ENCODE results near the gene ITPKB. TPM values are rescaled to one million over a fixed set of nuclear protein-coding genes. Genes with fewer than 3 reads are reported as not detected.
"Not testable (repeated sequence)": the region's sequence is repeated elsewhere in the genome, so short reads cannot be mapped to it uniquely, and the experiment has no call there.

Gene ITPKB
- total and polyA plus RNA-seq, 4 donors: 16.8 to 31.3 (median 25.3) TPM

GRCh38 chr1:226624526-226624925 is 114.6 kb downstream of the ITPKB start:
- H3K4me1 ChIP-seq (ENCODE audit: control insufficient read depth, insufficient read depth, low read length): peaks cover 20% of the 10 kb centered on the region
- no peaks in the 10 kb centered on the region for H3K36me3 ChIP-seq (ENCODE audit: control insufficient read depth, insufficient read depth, low read length)
- peaks cover 3% of the 10 kb centered on the region for H3K9me3 ChIP-seq (ENCODE audit: control insufficient read depth, insufficient read depth, low read length)
- no peak overlapping the region for H3K27ac ChIP-seq (ENCODE audit: low read depth, low read length)
- no peaks in the 10 kb centered on the region for H3K27me3 ChIP-seq (ENCODE audit: control insufficient read depth, insufficient read depth, low read length)
- no peak for DNase-seq (ENCODE audit: low read depth in 4 of 6, low spot score in 6 of 6)
- H3K4me3 ChIP-seq (ENCODE audit: low read depth, low read length): no peak overlapping the region
- no CpG with 5 or more reads among the region's 5 CpGs for WGBS (ENCODE audit: insufficient coverage)

GRCh38 chr1:226622012-226622411 is 117.1 kb downstream of the ITPKB start:
- H3K27ac ChIP-seq (ENCODE audit: low read depth, low read length): no peak overlapping the region
- no peak overlapping the region for H3K4me3 ChIP-seq (ENCODE audit: low read depth, low read length)
- peaks cover 3% of the 10 kb centered on the region for H3K9me3 ChIP-seq (ENCODE audit: control insufficient read depth, insufficient read depth, low read length)
- H3K4me1 ChIP-seq (ENCODE audit: control insufficient read depth, insufficient read depth, low read length): peaks cover 6% of the 10 kb centered on the region
- DNase-seq (ENCODE audit: low read depth in 4 of 6, low spot score in 6 of 6): no peak
- H3K36me3 ChIP-seq (ENCODE audit: control insufficient read depth, insufficient read depth, low read length): no peaks in the 10 kb centered on the region
- H3K27me3 ChIP-seq (ENCODE audit: control insufficient read depth, insufficient read depth, low read length): no peaks in the 10 kb centered on the region

- H3K4me3 ChIP-seq (ENCODE audit: low read depth, low read length): no peak overlapping the region
- no peaks in the 10 kb centered on the region for H3K27me3 ChIP-seq (ENCODE audit: control insufficient read depth, insufficient read depth, low read length)
- no peak for DNase-seq (ENCODE audit: low read depth in 4 of 6, low spot score in 6 of 6)
- no peaks in the 10 kb centered on the region for H3K4me1 ChIP-seq (ENCODE audit: control insufficient read depth, insufficient read depth, low read length)
- no peaks in the 10 kb centered on the region for H3K36me3 ChIP-seq (ENCODE audit: control insufficient read depth, insufficient read depth, low read length)
- WGBS (ENCODE audit: insufficient coverage): 92% methylated on average over 5 of the region's 7 CpGs
- H3K9me3 ChIP-seq (ENCODE audit: control insufficient read depth, insufficient read depth, low read length): peaks cover 3% of the 10 kb centered on the region
- H3K27ac ChIP-seq (ENCODE audit: low read depth, low read length): no peak overlapping the region
These were observed 120.1 kb downstream of the ITPKB start for GRCh38 chr1:226619031-226619430.

GRCh38 chr1:226618380-226618779 is 120.7 kb downstream of the ITPKB start:
- no peak overlapping the region for H3K4me3 ChIP-seq (ENCODE audit: low read depth, low read length)
- 87% methylated on average over 5 of the region's 5 CpGs for WGBS (ENCODE audit: insufficient coverage)
- H3K36me3 ChIP-seq (ENCODE audit: control insufficient read depth, insufficient read depth, low read length): no peaks in the 10 kb centered on the region
- no peaks in the 10 kb centered on the region for H3K27me3 ChIP-seq (ENCODE audit: control insufficient read depth, insufficient read depth, low read length)
- no peak overlapping the region for H3K27ac ChIP-seq (ENCODE audit: low read depth, low read length)
- DNase-seq (ENCODE audit: low read depth in 4 of 6, low spot score in 6 of 6): no peak
- H3K4me1 ChIP-seq (ENCODE audit: control insufficient read depth, insufficient read depth, low read length): no peaks in the 10 kb centered on the region
- H3K9me3 ChIP-seq (ENCODE audit: control insufficient read depth, insufficient read depth, low read length): peaks cover 3% of the 10 kb centered on the region

GRCh38 chr1:226617719-226618118 is 121.4 kb downstream of the ITPKB start:
- not testable (repeated sequence) for H3K4me3 ChIP-seq (ENCODE audit: low read depth, low read length); H3K27ac ChIP-seq (ENCODE audit: low read depth, low read length); DNase-seq (ENCODE audit: low read depth in 4 of 6, low spot score in 6 of 6); H3K9me3 ChIP-seq (ENCODE audit: control insufficient read depth, insufficient read depth, low read length); H3K27me3 ChIP-seq (ENCODE audit: control insufficient read depth, insufficient read depth, low read length); H3K36me3 ChIP-seq (ENCODE audit: control insufficient read depth, insufficient read depth, low read length); H3K4me1 ChIP-seq (ENCODE audit: control insufficient read depth, insufficient read depth, low read length)
- WGBS (ENCODE audit: insufficient coverage): no CpG with 5 or more reads among the region's 1 CpG

- Histone ChIP-seq H3K9me3 (ENCODE audit: control insufficient read depth, insufficient read depth, low read length) (peaks cover 3% of the 10 kb centered on the region), H3K4me3 (ENCODE audit: low read depth, low read length) (no peak overlapping the region), H3K4me1 (ENCODE audit: control insufficient read depth, insufficient read depth, low read length) (no peaks in the 10 kb centered on the region), H3K27me3 (ENCODE audit: control insufficient read depth, insufficient read depth, low read length) (no peaks in the 10 kb centered on the region), H3K27ac (ENCODE audit: low read depth, low read length) (no peak overlapping the region), H3K36me3 (ENCODE audit: control insufficient read depth, insufficient read depth, low read length) (no peaks in the 10 kb centered on the region)
- WGBS (ENCODE audit: insufficient coverage): 96% methylated on average over 6 of the region's 8 CpGs
- DNase-seq (ENCODE audit: low read depth in 4 of 6, low spot score in 6 of 6): no peak
These were observed 122.0 kb downstream of the ITPKB start for GRCh38 chr1:226617109-226617508.

GRCh38 chr1:226616636-226617035 is 122.4 kb downstream of the ITPKB start:
- peaks cover 3% of the 10 kb centered on the region for H3K9me3 ChIP-seq (ENCODE audit: control insufficient read depth, insufficient read depth, low read length)
- no peak overlapping the region for H3K4me3 ChIP-seq (ENCODE audit: low read depth, low read length)
- DNase-seq (ENCODE audit: low read depth in 4 of 6, low spot score in 6 of 6): no peak
- no peaks in the 10 kb centered on the region for H3K4me1 ChIP-seq (ENCODE audit: control insufficient read depth, insufficient read depth, low read length)
- H3K36me3 ChIP-seq (ENCODE audit: control insufficient read depth, insufficient read depth, low read length): no peaks in the 10 kb centered on the region
- H3K27ac ChIP-seq (ENCODE audit: low read depth, low read length): no peak overlapping the region
- no peaks in the 10 kb centered on the region for H3K27me3 ChIP-seq (ENCODE audit: control insufficient read depth, insufficient read depth, low read length)
- whole genome bisulfite sequencing (ENCODE audit: insufficient coverage): 100% methylated on average over 1 of the region's 1 CpG

GRCh38 chr1:226615876-226616275 is 123.2 kb downstream of the ITPKB start:
- H3K4me3 ChIP-seq (ENCODE audit: low read depth, low read length): no peak overlapping the region
- H3K9me3 ChIP-seq (ENCODE audit: control insufficient read depth, insufficient read depth, low read length): no peaks in the 10 kb centered on the region
- no peaks in the 10 kb centered on the region for H3K4me1 ChIP-seq (ENCODE audit: control insufficient read depth, insufficient read depth, low read length)
- DNase-seq (ENCODE audit: low read depth in 4 of 6, low spot score in 6 of 6): no peak
- 96% methylated on average over 4 of the region's 9 CpGs for WGBS (ENCODE audit: insufficient coverage)
- no peaks in the 10 kb centered on the region for H3K36me3 ChIP-seq (ENCODE audit: control insufficient read depth, insufficient read depth, low read length)
- no peak overlapping the region for H3K27ac ChIP-seq (ENCODE audit: low read depth, low read length)
- no peaks in the 10 kb centered on the region for H3K27me3 ChIP-seq (ENCODE audit: control insufficient read depth, insufficient read depth, low read length)

- peaks cover 14% of the 10 kb centered on the region for H3K4me1 ChIP-seq (ENCODE audit: control insufficient read depth, insufficient read depth, low read length)
- 86% methylated on average over 3 of the region's 6 CpGs for WGBS (ENCODE audit: insufficient coverage)
- not testable (repeated sequence) for H3K9me3 ChIP-seq (ENCODE audit: control insufficient read depth, insufficient read depth, low read length); H3K27me3 ChIP-seq (ENCODE audit: control insufficient read depth, insufficient read depth, low read length); H3K4me3 ChIP-seq (ENCODE audit: low read depth, low read length); H3K27ac ChIP-seq (ENCODE audit: low read depth, low read length); DNase-seq (ENCODE audit: low read depth in 4 of 6, low spot score in 6 of 6); H3K36me3 ChIP-seq (ENCODE audit: control insufficient read depth, insufficient read depth, low read length)
These were observed 127.1 kb downstream of the ITPKB start for GRCh38 chr1:226611980-226612379.

GRCh38 chr1:226611301-226611700 is 127.8 kb downstream of the ITPKB start:
- Histone ChIP-seq H3K36me3 (ENCODE audit: control insufficient read depth, insufficient read depth, low read length) (no peaks in the 10 kb centered on the region), H3K4me3 (ENCODE audit: low read depth, low read length) (no peak overlapping the region), H3K27me3 (ENCODE audit: control insufficient read depth, insufficient read depth, low read length) (no peaks in the 10 kb centered on the region), H3K9me3 (ENCODE audit: control insufficient read depth, insufficient read depth, low read length) (no peaks in the 10 kb centered on the region), H3K27ac (ENCODE audit: low read depth, low read length) (no peak overlapping the region), H3K4me1 (ENCODE audit: control insufficient read depth, insufficient read depth, low read length) (peaks cover 19% of the 10 kb centered on the region)
- 73% methylated on average over 5 of the region's 8 CpGs for WGBS (ENCODE audit: insufficient coverage)
- no peak for DNase-seq (ENCODE audit: low read depth in 4 of 6, low spot score in 6 of 6)
